ENCODE results near the gene ANXA2. TPM values are rescaled to one million over a fixed set of nuclear protein-coding genes. Genes with fewer than 3 reads are reported as not detected.
"Not testable (repeated sequence)": the region's sequence is repeated elsewhere in the genome, so short reads cannot be mapped to it uniquely, and the experiment has no call there.

The ANXA2 gene
- total and polyA plus RNA-seq, 3 experiments from 2014 or later = 212 to 471 (median 219) TPM

DNA sequence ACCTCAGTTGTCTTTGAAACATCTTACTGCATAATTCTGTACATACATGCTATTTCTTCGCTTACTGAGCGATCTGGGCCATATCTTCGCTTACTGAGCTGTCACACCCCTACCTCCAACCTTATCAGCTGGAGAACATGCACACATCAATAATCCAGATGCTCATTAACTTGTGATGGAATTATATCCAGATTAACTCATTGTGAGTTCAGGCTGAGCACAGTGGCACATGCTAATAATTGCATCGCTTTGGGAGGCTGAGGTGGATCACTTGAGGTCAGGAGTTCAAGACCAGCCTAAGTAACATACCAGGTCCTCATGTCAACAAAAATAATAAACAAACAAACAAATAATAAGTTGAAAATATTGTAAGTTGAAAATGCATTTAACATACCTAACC, 19.3 kb upstream of the ANXA2 start:
- no peaks in the 10 kb centered on the region for H3K9me3 Mint-ChIP-seq
- Histone ChIP-seq H3K4me1 (ENCODE audit: insufficient read depth, low read length) (no peaks in the 10 kb centered on the region), H3K27ac (ENCODE audit: low read depth, low read length) (no peak overlapping the region), H3K9me3 (ENCODE audit: low read length) (no peaks in the 10 kb centered on the region), H3K4me3 (ENCODE audit: low read length) (no peak overlapping the region), H3K36me3 (ENCODE audit: insufficient read depth, low read length) (no peaks in the 10 kb centered on the region), H3K27me3 (ENCODE audit: insufficient read depth, low read length, poor library complexity, severe bottlenecking) (no peaks in the 10 kb centered on the region)
- H3K4me3 Mint-ChIP-seq = no peak overlapping the region
- POLR2A ChIA-PET = no interaction called here
- peak overlapping the region in 1 of 8 donors; percentile 76 for H3K27ac Mint-ChIP-seq
- H3K36me3 Mint-ChIP-seq = peaks cover 0 to 5% (median 2%) of the 10 kb centered on the region in 3 donors
- CTCF ChIA-PET = interaction anchor here (1.0 kb wide), 1 partner anchor 11 kb away, joined by 3 read pairs; no protein-coding TSS in a partner anchor
- no peak for DNase-seq
- no peaks in the 10 kb centered on the region for H3K4me1 Mint-ChIP-seq
- H3K27me3 Mint-ChIP-seq = no peaks in the 10 kb centered on the region

DNA sequence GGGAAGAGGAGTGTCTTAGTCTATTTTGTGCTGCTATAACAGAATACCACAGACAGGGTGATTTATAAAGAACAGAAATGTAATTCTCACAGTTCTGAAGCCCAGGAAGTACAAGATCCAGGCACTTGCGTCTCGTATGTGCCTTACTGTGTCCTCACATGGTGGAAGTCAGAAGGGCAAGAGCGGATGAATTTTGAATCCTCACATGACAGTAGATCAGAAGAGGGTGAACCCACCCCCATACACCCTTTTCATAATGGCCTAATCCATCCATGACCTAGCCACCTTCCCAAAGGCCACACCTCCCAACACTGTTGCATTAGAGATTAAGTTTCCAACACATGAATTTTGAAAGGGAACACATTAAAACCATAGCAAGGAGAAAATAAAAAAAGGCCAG, 18.7 kb upstream of the ANXA2 start:
- H3K9me3 ChIP-seq (ENCODE audit: low read length) = no peaks in the 10 kb centered on the region
- peak overlapping the region in 1 of 8 donors; percentile 62 for H3K27ac Mint-ChIP-seq
- peaks cover 0 to 5% (median 1%) of the 10 kb centered on the region in 3 donors for H3K36me3 Mint-ChIP-seq
- no peak overlapping the region for H3K27ac ChIP-seq (ENCODE audit: low read depth, low read length)
- H3K27me3 ChIP-seq (ENCODE audit: insufficient read depth, low read length, poor library complexity, severe bottlenecking) = no peaks in the 10 kb centered on the region
- H3K9me3 Mint-ChIP-seq = no peaks in the 10 kb centered on the region
- no peak for DNase-seq
- no peaks in the 10 kb centered on the region for H3K27me3 Mint-ChIP-seq
- H3K4me1 Mint-ChIP-seq = no peaks in the 10 kb centered on the region
- H3K4me3 ChIP-seq (ENCODE audit: low read length) = no peak overlapping the region
- ChIA-PET CTCF (no interaction called here), POLR2A (no interaction called here)
- no peak overlapping the region for H3K4me3 Mint-ChIP-seq
- H3K36me3 ChIP-seq (ENCODE audit: insufficient read depth, low read length) = no peaks in the 10 kb centered on the region
- H3K4me1 ChIP-seq (ENCODE audit: insufficient read depth, low read length) = no peaks in the 10 kb centered on the region

DNA sequence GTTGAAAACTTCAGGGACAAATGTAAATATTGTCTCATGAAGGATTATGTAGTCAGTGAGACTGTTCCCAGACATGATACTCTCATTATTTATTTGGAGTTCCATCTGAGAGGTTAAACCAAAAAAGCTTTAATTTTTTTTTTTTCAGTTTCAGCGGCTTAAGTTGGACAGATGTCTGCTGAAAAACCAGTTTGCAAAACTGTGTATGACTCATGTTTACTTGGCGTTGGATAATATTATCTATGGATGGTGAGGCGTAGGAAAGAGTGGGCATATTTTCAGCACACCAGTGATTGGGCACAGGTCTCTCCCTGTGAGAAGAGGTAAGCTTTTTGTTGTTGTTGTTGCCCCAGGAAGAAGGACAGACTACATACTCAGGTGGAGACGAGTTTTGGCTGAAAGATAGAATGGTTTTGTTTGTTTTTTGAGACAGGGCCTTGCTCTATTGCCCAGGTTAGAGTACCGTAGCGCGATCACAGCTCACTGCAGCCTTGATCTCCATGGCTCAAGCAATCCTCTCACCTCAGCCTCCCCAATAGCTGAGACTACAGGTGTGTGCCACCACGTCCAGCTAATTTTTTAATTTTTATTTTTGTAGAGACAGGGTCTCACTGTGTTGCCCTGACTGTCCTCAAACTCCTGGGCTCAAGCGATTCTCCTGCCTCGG, 16.4 kb upstream of the ANXA2 start:
- H3K27me3 Mint-ChIP-seq = no peaks in the 10 kb centered on the region
- CTCF ChIA-PET = interaction anchor here (1.3 kb wide), 1 partner anchor 16 kb away, joined by 3 read pairs; no protein-coding TSS in a partner anchor
- H3K9me3 Mint-ChIP-seq = no peaks in the 10 kb centered on the region
- H3K4me3 ChIP-seq (ENCODE audit: low read length) = no peak overlapping the region
- H3K4me3 Mint-ChIP-seq = no peak overlapping the region
- no peaks in the 10 kb centered on the region for H3K36me3 ChIP-seq (ENCODE audit: insufficient read depth, low read length)
- H3K4me1 Mint-ChIP-seq = peaks cover 1 to 2% (median 2%) of the 10 kb centered on the region in 3 donors
- H3K4me1 ChIP-seq (ENCODE audit: insufficient read depth, low read length) = peaks cover 2% of the 10 kb centered on the region
- no peaks in the 10 kb centered on the region for H3K9me3 ChIP-seq (ENCODE audit: low read length)
- no peaks in the 10 kb centered on the region for H3K27me3 ChIP-seq (ENCODE audit: insufficient read depth, low read length, poor library complexity, severe bottlenecking)
- no peak overlapping the region for H3K27ac ChIP-seq (ENCODE audit: low read depth, low read length)
- no peak for DNase-seq
- H3K27ac Mint-ChIP-seq = no peak overlapping the region
- POLR2A ChIA-PET = no interaction called here
- H3K36me3 Mint-ChIP-seq = no peaks in the 10 kb centered on the region

GRCh38 chr15:60413231-60413824, 15.5 kb upstream of the ANXA2 start:
- Mint-ChIP-seq H3K9me3 (no peaks in the 10 kb centered on the region), H3K27me3 (no peaks in the 10 kb centered on the region), H3K27ac (no peak overlapping the region), H3K4me3 (no peak overlapping the region), H3K4me1 (peaks cover 9 to 10% (median 10%) of the 10 kb centered on the region in 3 donors), H3K36me3 (peaks cover 0 to 3% (median 0%) of the 10 kb centered on the region in 3 donors)
- ChIA-PET POLR2A (no interaction called here), CTCF (interaction anchor here (1.3 kb wide), 1 partner anchor 17 kb away, joined by 3 read pairs; no protein-coding TSS in a partner anchor)
- no peak for DNase-seq
- peaks cover 10% of the 10 kb centered on the region for H3K4me1 ChIP-seq (ENCODE audit: insufficient read depth, low read length)
- no peaks in the 10 kb centered on the region for H3K36me3 ChIP-seq (ENCODE audit: insufficient read depth, low read length)
- no peak overlapping the region for H3K4me3 ChIP-seq (ENCODE audit: low read length)
- no peaks in the 10 kb centered on the region for H3K9me3 ChIP-seq (ENCODE audit: low read length)
- H3K27me3 ChIP-seq (ENCODE audit: insufficient read depth, low read length, poor library complexity, severe bottlenecking) = no peaks in the 10 kb centered on the region
- H3K27ac ChIP-seq (ENCODE audit: low read depth, low read length) = no peak overlapping the region

GRCh38 chr15:60412807-60413206, 15.0 kb upstream of the ANXA2 start:
- H3K27ac Mint-ChIP-seq; H3K27ac ChIP-seq (ENCODE audit: low read depth, low read length); H3K36me3 Mint-ChIP-seq; H3K27me3 Mint-ChIP-seq; H3K27me3 ChIP-seq (ENCODE audit: insufficient read depth, low read length, poor library complexity, severe bottlenecking); H3K36me3 ChIP-seq (ENCODE audit: insufficient read depth, low read length); H3K4me3 Mint-ChIP-seq; H3K4me3 ChIP-seq (ENCODE audit: low read length); DNase-seq; CTCF ChIA-PET; H3K9me3 Mint-ChIP-seq; POLR2A ChIA-PET; H3K9me3 ChIP-seq (ENCODE audit: low read length): not testable (repeated sequence)
- H3K4me1 ChIP-seq (ENCODE audit: insufficient read depth, low read length) = peaks cover 15% of the 10 kb centered on the region
- H3K4me1 Mint-ChIP-seq = peaks cover 12 to 15% (median 13%) of the 10 kb centered on the region in 3 donors

GRCh38 chr15:60411774-60412425, 14.1 kb upstream of the ANXA2 start:
- Mint-ChIP-seq H3K4me1 (peaks cover 14 to 18% (median 14%) of the 10 kb centered on the region in 3 donors), H3K4me3 (no peak overlapping the region), H3K27ac (no peak overlapping the region), H3K36me3 (peaks cover 0 to 3% (median 0%) of the 10 kb centered on the region in 3 donors), H3K27me3 (no peaks in the 10 kb centered on the region), H3K9me3 (no peaks in the 10 kb centered on the region)
- ChIA-PET CTCF (no interaction called here), POLR2A (no interaction called here)
- Histone ChIP-seq H3K4me3 (ENCODE audit: low read length) (no peak overlapping the region), H3K9me3 (ENCODE audit: low read length) (no peaks in the 10 kb centered on the region), H3K27ac (ENCODE audit: low read depth, low read length) (no peak overlapping the region), H3K4me1 (ENCODE audit: insufficient read depth, low read length) (peaks cover 16% of the 10 kb centered on the region), H3K27me3 (ENCODE audit: insufficient read depth, low read length, poor library complexity, severe bottlenecking) (no peaks in the 10 kb centered on the region), H3K36me3 (ENCODE audit: insufficient read depth, low read length) (no peaks in the 10 kb centered on the region)
- no peak for DNase-seq

GRCh38 chr15:60410350-60410749, 12.6 kb upstream of the ANXA2 start:
- H3K36me3 ChIP-seq (ENCODE audit: insufficient read depth, low read length); CTCF ChIA-PET; DNase-seq; H3K27me3 ChIP-seq (ENCODE audit: insufficient read depth, low read length, poor library complexity, severe bottlenecking); H3K27me3 Mint-ChIP-seq; H3K27ac ChIP-seq (ENCODE audit: low read depth, low read length); H3K4me3 ChIP-seq (ENCODE audit: low read length); H3K4me3 Mint-ChIP-seq; H3K9me3 Mint-ChIP-seq; H3K27ac Mint-ChIP-seq; H3K36me3 Mint-ChIP-seq; H3K9me3 ChIP-seq (ENCODE audit: low read length): not testable (repeated sequence)
- H3K4me1 Mint-ChIP-seq = peaks cover 16 to 19% (median 18%) of the 10 kb centered on the region in 3 donors
- POLR2A ChIA-PET = interaction anchor here (0.9 kb wide), 1 partner anchor 12 kb away, joined by 6 read pairs; no protein-coding TSS in a partner anchor
- peaks cover 16% of the 10 kb centered on the region for H3K4me1 ChIP-seq (ENCODE audit: insufficient read depth, low read length)

DNA sequence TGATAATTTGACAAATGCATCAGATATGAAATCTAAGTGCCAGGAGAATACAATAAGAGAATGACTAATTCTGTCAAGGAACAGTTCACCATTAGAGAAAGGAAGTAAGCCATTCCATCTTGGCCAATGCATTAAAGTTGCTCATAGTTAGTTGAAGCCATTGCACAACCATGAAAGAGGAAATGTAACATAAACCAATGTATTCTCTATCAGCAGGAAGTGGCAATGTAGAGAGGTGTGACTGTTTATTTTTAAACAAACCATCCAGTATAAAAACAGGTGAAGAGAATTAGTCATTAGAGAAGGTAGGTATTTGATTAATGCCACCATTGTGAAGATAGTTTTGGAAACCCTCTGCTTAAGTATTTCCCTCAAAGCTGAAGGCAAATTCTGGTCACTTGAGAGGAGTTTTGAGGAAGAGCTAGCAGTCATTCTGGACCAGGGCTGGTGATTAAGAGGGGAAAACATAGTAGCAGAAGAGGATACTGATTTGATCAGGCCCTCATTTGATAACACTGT, 10.7 kb upstream of the ANXA2 start:
- ChIA-PET CTCF (interaction anchor here (1.1 to 1.4 kb wide), 2 partner anchors 10 to 70 kb away, joined by 4 to 7 read pairs; partner anchors contain the start of gene ICE2), POLR2A (interaction anchor here (1.0 to 2.6 kb wide), 2 partner anchors 10 to 11 kb away, joined by 4 to 9 read pairs; partner anchors contain the start of gene ANXA2)
- Histone ChIP-seq H3K36me3 (ENCODE audit: insufficient read depth, low read length) (no peaks in the 10 kb centered on the region), H3K4me1 (ENCODE audit: insufficient read depth, low read length) (peaks cover 16% of the 10 kb centered on the region), H3K27ac (ENCODE audit: low read depth, low read length) (no peak overlapping the region), H3K27me3 (ENCODE audit: insufficient read depth, low read length, poor library complexity, severe bottlenecking) (no peaks in the 10 kb centered on the region), H3K4me3 (ENCODE audit: low read length) (no peak overlapping the region), H3K9me3 (ENCODE audit: low read length) (no peaks in the 10 kb centered on the region)
- DNase-seq = peak in 1 of 5 donors; percentile 21
- no peaks in the 10 kb centered on the region for H3K27me3 Mint-ChIP-seq
- peaks cover 0 to 3% (median 0%) of the 10 kb centered on the region in 3 donors for H3K36me3 Mint-ChIP-seq
- H3K27ac Mint-ChIP-seq = peak overlapping the region in 7 of 8 donors; percentile 9 to 89 (median 70)
- H3K4me1 Mint-ChIP-seq = peaks cover 16 to 19% (median 18%) of the 10 kb centered on the region in 3 donors
- peak overlapping the region in 6 of 7 donors; percentile 4 to 79 (median 44) for H3K4me3 Mint-ChIP-seq
- no peaks in the 10 kb centered on the region for H3K9me3 Mint-ChIP-seq

All from CD8-positive, alpha-beta memory T cell (primary cell).